ENCODE measurements around the gene CDK1.
A peak's percentile ranks its signal among the peaks of the same experiment; 100 is the strongest.

The CDK1 gene

GRCh38 chr10:60778214-60778970 lies at the start of gene CDK1:
Gene CDK1, plus strand, starts transcription at chr10:60778478. Its CDS starts 1,688 bp downstream, at chr10:60780166.
- DNase-seq (ENCODE audit: low read depth in 4 of 4, low spot score in 1 of 4): peak; percentile 80 to 90 (median 86)

- DNase-seq (ENCODE audit: low read depth in 4 of 4, low spot score in 1 of 4): no peak
Observed at GRCh38 chr10:60729106-60729505, 49.2 kb upstream of the CDK1 start.

- DNase-seq (ENCODE audit: low read depth in 4 of 4, low spot score in 1 of 4): no peak
Observed at GRCh38 chr10:60731134-60731885, 47.0 kb upstream of the CDK1 start.

GRCh38 chr10:60732198-60732806 lies 46.0 kb upstream of the CDK1 start:
- DNase-seq (ENCODE audit: low read depth in 4 of 4, low spot score in 1 of 4): no peak

GRCh38 chr10:60732807-60733516 lies 45.3 kb upstream of the CDK1 start:
- peak in 1 of 4 experiments; percentile 9 for DNase-seq (ENCODE audit: low read depth in 4 of 4, low spot score in 1 of 4)

GRCh38 chr10:60733517-60733822 lies 44.8 kb upstream of the CDK1 start:
- DNase-seq (ENCODE audit: low read depth in 4 of 4, low spot score in 1 of 4): no peak

GRCh38 chr10:60733826-60734225 lies 44.5 kb upstream of the CDK1 start:
- DNase-seq (ENCODE audit: low read depth in 4 of 4, low spot score in 1 of 4): no peak

- DNase-seq (ENCODE audit: low read depth in 4 of 4, low spot score in 1 of 4): no peak
Observed at GRCh38 chr10:60734226-60734625, 44.1 kb upstream of the CDK1 start.

GRCh38 chr10:60735244-60735643 lies 43.0 kb upstream of the CDK1 start:
- DNase-seq (ENCODE audit: low read depth in 4 of 4, low spot score in 1 of 4): no peak

GRCh38 chr10:60737242-60737641 lies 41.0 kb upstream of the CDK1 start:
- DNase-seq (ENCODE audit: low read depth in 4 of 4, low spot score in 1 of 4): no peak

GRCh38 chr10:60739558-60739957 lies 38.7 kb upstream of the CDK1 start:
- no peak for DNase-seq (ENCODE audit: low read depth in 4 of 4, low spot score in 1 of 4)

GRCh38 chr10:60742512-60742911 lies 35.8 kb upstream of the CDK1 start:
- DNase-seq (ENCODE audit: low read depth in 4 of 4, low spot score in 1 of 4): no peak

GRCh38 chr10:60747817-60748469 lies 30.3 kb upstream of the CDK1 start:
- no peak for DNase-seq (ENCODE audit: low read depth in 4 of 4, low spot score in 1 of 4)

GRCh38 chr10:60753152-60753551 lies 25.1 kb upstream of the CDK1 start:
- DNase-seq (ENCODE audit: low read depth in 4 of 4, low spot score in 1 of 4): no peak

GRCh38 chr10:60753817-60754216 lies 24.5 kb upstream of the CDK1 start:
- no peak for DNase-seq (ENCODE audit: low read depth in 4 of 4, low spot score in 1 of 4)

GRCh38 chr10:60757420-60757895 lies 20.8 kb upstream of the CDK1 start:
- no peak for DNase-seq (ENCODE audit: low read depth in 4 of 4, low spot score in 1 of 4)

- DNase-seq (ENCODE audit: low read depth in 4 of 4, low spot score in 1 of 4): no peak
Observed at GRCh38 chr10:60759181-60759580, 19.1 kb upstream of the CDK1 start.

GRCh38 chr10:60760711-60761210 lies 17.5 kb upstream of the CDK1 start:
- DNase-seq (ENCODE audit: low read depth in 4 of 4, low spot score in 1 of 4): no peak

GRCh38 chr10:60762554-60762953 lies 15.7 kb upstream of the CDK1 start:
- no peak for DNase-seq (ENCODE audit: low read depth in 4 of 4, low spot score in 1 of 4)

- no peak for DNase-seq (ENCODE audit: low read depth in 4 of 4, low spot score in 1 of 4)
Observed at GRCh38 chr10:60767424-60767823, 10.9 kb upstream of the CDK1 start.

- DNase-seq (ENCODE audit: low read depth in 4 of 4, low spot score in 1 of 4): no peak
Observed at GRCh38 chr10:60769406-60769805, 8.9 kb upstream of the CDK1 start.
